GM23338 (cell line): Measurements from ENCODE around the gene SUSD1.

ENCODE experiments used
- CREB1 ChIP-seq: fragments of 250-450 bp; sonication (Bioruptor Pico); IDR thresholded peaks from 2 replicates; pipeline ENCODE4 v1.5.0; 2020; ENCODE audit warnings: low read depth, mild to moderate bottlenecking, moderate library complexity
- EZH2 ChIP-seq: fragments of 200-600 bp; sonication (generic); IDR thresholded peaks from one replicate; pipeline ENCODE4 v1.8.0; 2017; ENCODE audit warnings: antibody characterized with exemption, mild to moderate bottlenecking, low read depth; ENCODE audit not compliant: unreplicated experiment
- EZH2phosphoT487 ChIP-seq: fragments of 200-600 bp; sonication (generic); IDR thresholded peaks from one replicate; pipeline ENCODE4 v1.8.1; 2018; ENCODE audit warnings: antibody characterized with exemption; ENCODE audit not compliant: unreplicated experiment
- JUNB ChIP-seq: IDR thresholded peaks from one replicate; pipeline ENCODE4 v1.6.1; 2016; ENCODE audit warnings: antibody characterized with exemption; ENCODE audit not compliant: unreplicated experiment
- NANOG ChIP-seq: IDR thresholded peaks from 2 replicates; pipeline ENCODE4 v1.6.1; 2016; ENCODE audit warnings: antibody characterized with exemption, borderline replicate concordance
- POLR2AphosphoS5 ChIP-seq: IDR thresholded peaks from 2 replicates; pipeline ENCODE4 v1.6.1; 2016; ENCODE audit warnings: antibody characterized with exemption, low read depth
- STAT1 ChIP-seq: IDR thresholded peaks from one replicate; pipeline ENCODE4 v1.6.1; 2016; ENCODE audit warnings: antibody characterized with exemption; ENCODE audit not compliant: unreplicated experiment
- ZNF114 ChIP-seq: fragments of 250-450 bp; sonication (Bioruptor Pico); IDR thresholded peaks from 2 replicates; pipeline ENCODE4 v1.5.0; 2020; ENCODE audit warnings: mild to moderate bottlenecking, moderate library complexity
- ZNF331 ChIP-seq: fragments of 250-450 bp; sonication (Bioruptor Pico); IDR thresholded peaks from 2 replicates; pipeline ENCODE4 v1.5.0; 2020; ENCODE audit warnings: low read depth, mild to moderate bottlenecking, moderate library complexity
- TF ChIP-seq, protein P1 (sequence below), 2 experiments: fragments of 200-600 bp in 1 of 2; sonication (generic) in 1 of 2; conservative IDR thresholded peaks; 2 replicates each; pipeline versions ENCODE4 v1.5.1 to v1.6.1; 2016 to 2017; ENCODE audit warnings: antibody characterized with exemption in 2 of 2, low read depth in 2 of 2, mild to moderate bottlenecking in 2 of 2, moderate library complexity in 1 of 2
- TF ChIP-seq, protein P2 (sequence below): IDR thresholded peaks from one replicate; pipeline ENCODE4 v1.6.1; 2018; ENCODE audit warnings: antibody characterized with exemption; ENCODE audit not compliant: unreplicated experiment
- TF ChIP-seq, protein P3 (sequence below): fragments of 250-450 bp; sonication (Bioruptor Pico); IDR thresholded peaks from 2 replicates; pipeline ENCODE4 v1.5.0; 2020; ENCODE audit warnings: mild to moderate bottlenecking, moderate library complexity
- TF ChIP-seq, protein P4 (sequence below): IDR thresholded peaks from 2 replicates; pipeline ENCODE4 v1.6.1; 2016; ENCODE audit warnings: antibody characterized with exemption

DNA sequence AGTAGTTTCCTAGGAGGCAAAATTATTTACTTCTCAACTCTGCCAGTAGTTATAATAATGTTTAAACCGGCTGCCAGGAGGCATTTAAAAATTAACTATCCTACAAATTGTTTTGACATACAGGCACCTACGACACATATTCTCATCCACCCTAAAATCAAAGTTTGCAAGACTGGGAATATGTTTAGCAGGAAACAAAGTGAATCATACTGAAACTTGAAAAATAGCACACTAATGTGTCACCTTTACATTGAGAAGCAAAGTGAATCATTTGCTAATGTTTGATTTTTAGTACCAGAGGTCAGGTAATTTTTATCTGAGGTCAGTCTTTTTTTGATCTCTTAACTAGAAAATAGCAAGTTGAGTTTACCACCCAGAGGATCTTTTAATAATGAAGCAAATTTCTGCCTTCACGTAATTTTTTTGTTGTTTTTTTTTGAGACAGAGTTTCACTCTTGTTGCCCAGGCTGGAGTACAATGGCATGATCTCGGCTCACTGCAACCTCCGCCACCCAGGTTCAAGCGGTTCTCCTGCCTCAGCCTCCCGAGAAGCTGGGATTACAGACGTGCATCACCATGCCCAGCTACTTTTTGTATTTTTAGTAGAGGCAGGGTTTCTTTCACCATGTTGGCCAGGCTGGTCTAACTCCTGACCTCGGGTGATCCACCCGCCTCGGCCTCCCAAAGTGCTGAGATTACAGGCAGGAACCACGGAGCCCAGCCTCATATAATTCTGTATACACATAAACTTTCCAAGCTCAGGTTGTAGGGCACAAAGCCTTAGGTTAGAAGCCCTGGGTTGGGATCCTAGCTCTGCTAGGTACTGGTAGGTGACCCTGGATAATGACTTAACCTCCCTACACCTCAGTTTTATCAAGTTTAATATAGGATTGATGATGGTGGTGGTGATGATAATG lies 154.2 kb downstream of the SUSD1 start:
- TF ChIP-seq, protein P1, sequence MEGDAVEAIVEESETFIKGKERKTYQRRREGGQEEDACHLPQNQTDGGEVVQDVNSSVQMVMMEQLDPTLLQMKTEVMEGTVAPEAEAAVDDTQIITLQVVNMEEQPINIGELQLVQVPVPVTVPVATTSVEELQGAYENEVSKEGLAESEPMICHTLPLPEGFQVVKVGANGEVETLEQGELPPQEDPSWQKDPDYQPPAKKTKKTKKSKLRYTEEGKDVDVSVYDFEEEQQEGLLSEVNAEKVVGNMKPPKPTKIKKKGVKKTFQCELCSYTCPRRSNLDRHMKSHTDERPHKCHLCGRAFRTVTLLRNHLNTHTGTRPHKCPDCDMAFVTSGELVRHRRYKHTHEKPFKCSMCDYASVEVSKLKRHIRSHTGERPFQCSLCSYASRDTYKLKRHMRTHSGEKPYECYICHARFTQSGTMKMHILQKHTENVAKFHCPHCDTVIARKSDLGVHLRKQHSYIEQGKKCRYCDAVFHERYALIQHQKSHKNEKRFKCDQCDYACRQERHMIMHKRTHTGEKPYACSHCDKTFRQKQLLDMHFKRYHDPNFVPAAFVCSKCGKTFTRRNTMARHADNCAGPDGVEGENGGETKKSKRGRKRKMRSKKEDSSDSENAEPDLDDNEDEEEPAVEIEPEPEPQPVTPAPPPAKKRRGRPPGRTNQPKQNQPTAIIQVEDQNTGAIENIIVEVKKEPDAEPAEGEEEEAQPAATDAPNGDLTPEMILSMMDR (conservative IDR thresholded peaks at IDR 0.05; ENCODE audit: low read depth in 2 of 2), result no peak
- TF ChIP-seq POLR2AphosphoS5 (no peak), EZH2 (no peak), JUNB (no peak), EZH2phosphoT487 (no peak), CREB1 (no peak), ZNF331 (no peak), STAT1 (no peak), ZNF114 (CRISPR knock-in tag) (no peak), NANOG (no peak)
- TF ChIP-seq, protein P2, sequence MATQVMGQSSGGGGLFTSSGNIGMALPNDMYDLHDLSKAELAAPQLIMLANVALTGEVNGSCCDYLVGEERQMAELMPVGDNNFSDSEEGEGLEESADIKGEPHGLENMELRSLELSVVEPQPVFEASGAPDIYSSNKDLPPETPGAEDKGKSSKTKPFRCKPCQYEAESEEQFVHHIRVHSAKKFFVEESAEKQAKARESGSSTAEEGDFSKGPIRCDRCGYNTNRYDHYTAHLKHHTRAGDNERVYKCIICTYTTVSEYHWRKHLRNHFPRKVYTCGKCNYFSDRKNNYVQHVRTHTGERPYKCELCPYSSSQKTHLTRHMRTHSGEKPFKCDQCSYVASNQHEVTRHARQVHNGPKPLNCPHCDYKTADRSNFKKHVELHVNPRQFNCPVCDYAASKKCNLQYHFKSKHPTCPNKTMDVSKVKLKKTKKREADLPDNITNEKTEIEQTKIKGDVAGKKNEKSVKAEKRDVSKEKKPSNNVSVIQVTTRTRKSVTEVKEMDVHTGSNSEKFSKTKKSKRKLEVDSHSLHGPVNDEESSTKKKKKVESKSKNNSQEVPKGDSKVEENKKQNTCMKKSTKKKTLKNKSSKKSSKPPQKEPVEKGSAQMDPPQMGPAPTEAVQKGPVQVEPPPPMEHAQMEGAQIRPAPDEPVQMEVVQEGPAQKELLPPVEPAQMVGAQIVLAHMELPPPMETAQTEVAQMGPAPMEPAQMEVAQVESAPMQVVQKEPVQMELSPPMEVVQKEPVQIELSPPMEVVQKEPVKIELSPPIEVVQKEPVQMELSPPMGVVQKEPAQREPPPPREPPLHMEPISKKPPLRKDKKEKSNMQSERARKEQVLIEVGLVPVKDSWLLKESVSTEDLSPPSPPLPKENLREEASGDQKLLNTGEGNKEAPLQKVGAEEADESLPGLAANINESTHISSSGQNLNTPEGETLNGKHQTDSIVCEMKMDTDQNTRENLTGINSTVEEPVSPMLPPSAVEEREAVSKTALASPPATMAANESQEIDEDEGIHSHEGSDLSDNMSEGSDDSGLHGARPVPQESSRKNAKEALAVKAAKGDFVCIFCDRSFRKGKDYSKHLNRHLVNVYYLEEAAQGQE, result no peak
- TF ChIP-seq, protein P3, sequence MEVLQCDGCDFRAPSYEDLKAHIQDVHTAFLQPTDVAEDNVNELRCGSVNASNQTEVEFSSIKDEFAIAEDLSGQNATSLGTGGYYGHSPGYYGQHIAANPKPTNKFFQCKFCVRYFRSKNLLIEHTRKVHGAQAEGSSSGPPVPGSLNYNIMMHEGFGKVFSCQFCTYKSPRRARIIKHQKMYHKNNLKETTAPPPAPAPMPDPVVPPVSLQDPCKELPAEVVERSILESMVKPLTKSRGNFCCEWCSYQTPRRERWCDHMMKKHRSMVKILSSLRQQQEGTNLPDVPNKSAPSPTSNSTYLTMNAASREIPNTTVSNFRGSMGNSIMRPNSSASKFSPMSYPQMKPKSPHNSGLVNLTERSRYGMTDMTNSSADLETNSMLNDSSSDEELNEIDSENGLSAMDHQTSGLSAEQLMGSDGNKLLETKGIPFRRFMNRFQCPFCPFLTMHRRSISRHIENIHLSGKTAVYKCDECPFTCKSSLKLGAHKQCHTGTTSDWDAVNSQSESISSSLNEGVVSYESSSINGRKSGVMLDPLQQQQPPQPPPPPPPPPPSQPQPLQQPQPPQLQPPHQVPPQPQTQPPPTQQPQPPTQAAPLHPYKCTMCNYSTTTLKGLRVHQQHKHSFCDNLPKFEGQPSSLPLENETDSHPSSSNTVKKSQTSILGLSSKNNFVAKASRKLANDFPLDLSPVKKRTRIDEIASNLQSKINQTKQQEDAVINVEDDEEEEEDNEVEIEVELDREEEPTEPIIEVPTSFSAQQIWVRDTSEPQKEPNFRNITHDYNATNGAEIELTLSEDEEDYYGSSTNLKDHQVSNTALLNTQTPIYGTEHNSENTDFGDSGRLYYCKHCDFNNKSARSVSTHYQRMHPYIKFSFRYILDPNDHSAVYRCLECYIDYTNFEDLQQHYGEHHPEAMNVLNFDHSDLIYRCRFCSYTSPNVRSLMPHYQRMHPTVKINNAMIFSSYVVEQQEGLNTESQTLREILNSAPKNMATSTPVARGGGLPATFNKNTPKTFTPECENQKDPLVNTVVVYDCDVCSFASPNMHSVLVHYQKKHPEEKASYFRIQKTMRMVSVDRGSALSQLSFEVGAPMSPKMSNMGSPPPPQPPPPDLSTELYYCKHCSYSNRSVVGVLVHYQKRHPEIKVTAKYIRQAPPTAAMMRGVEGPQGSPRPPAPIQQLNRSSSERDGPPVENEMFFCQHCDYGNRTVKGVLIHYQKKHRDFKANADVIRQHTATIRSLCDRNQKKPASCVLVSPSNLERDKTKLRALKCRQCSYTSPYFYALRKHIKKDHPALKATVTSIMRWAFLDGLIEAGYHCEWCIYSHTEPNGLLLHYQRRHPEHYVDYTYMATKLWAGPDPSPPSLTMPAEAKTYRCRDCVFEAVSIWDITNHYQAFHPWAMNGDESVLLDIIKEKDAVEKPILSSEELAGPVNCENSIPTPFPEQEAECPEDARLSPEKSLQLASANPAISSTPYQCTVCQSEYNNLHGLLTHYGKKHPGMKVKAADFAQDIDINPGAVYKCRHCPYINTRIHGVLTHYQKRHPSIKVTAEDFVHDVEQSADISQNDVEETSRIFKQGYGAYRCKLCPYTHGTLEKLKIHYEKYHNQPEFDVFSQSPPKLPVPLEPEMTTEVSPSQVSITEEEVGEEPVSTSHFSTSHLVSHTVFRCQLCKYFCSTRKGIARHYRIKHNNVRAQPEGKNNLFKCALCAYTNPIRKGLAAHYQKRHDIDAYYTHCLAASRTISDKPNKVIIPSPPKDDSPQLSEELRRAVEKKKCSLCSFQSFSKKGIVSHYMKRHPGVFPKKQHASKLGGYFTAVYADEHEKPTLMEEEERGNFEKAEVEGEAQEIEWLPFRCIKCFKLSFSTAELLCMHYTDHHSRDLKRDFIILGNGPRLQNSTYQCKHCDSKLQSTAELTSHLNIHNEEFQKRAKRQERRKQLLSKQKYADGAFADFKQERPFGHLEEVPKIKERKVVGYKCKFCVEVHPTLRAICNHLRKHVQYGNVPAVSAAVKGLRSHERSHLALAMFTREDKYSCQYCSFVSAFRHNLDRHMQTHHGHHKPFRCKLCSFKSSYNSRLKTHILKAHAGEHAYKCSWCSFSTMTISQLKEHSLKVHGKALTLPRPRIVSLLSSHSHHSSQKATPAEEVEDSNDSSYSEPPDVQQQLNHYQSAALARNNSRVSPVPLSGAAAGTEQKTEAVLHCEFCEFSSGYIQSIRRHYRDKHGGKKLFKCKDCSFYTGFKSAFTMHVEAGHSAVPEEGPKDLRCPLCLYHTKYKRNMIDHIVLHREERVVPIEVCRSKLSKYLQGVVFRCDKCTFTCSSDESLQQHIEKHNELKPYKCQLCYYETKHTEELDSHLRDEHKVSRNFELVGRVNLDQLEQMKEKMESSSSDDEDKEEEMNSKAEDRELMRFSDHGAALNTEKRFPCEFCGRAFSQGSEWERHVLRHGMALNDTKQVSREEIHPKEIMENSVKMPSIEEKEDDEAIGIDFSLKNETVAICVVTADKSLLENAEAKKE (CRISPR knock-in tag), result no peak
- TF ChIP-seq, protein P4, sequence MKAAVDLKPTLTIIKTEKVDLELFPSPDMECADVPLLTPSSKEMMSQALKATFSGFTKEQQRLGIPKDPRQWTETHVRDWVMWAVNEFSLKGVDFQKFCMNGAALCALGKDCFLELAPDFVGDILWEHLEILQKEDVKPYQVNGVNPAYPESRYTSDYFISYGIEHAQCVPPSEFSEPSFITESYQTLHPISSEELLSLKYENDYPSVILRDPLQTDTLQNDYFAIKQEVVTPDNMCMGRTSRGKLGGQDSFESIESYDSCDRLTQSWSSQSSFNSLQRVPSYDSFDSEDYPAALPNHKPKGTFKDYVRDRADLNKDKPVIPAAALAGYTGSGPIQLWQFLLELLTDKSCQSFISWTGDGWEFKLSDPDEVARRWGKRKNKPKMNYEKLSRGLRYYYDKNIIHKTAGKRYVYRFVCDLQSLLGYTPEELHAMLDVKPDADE, result no peak
